IPS-15b (cell line): ENCODE data around the gene LRSAM1.
"Not testable (repeated sequence)": the region's sequence is repeated elsewhere in the genome, so short reads cannot be mapped to it uniquely, and the experiment has no call there.

Experiments
- H3K27me3 ChIP-seq: one replicate; pipeline ENCODE4 v1.6.1; 2013; ENCODE audit warnings: low read length; ENCODE audit not compliant: control insufficient read depth, insufficient read depth
- H3K36me3 ChIP-seq: one replicate; pipeline ENCODE4 v1.6.1; 2013; ENCODE audit warnings: low read length; ENCODE audit not compliant: control insufficient read depth, insufficient read depth
- H3K4me1 ChIP-seq: one replicate; pipeline ENCODE4 v1.6.1; 2013; ENCODE audit warnings: mild to moderate bottlenecking, low read length; ENCODE audit not compliant: control insufficient read depth, insufficient read depth
- H3K4me3 ChIP-seq: one replicate; pipeline ENCODE4 v1.5.1; 2013; ENCODE audit warnings: low read depth, low read length
- H3K9ac ChIP-seq: one replicate; pipeline ENCODE4 v1.6.1; 2013; ENCODE audit warnings: low read depth, mild to moderate bottlenecking, low read length
- H3K9me3 ChIP-seq: one replicate; pipeline ENCODE4 v1.6.1; 2013; ENCODE audit warnings: mild to moderate bottlenecking, low read length; ENCODE audit not compliant: control insufficient read depth, insufficient read depth

LRSAM1 gene

GRCh38 chr9:127449332-127449966 is 1.9 kb upstream of the LRSAM1 start:
- H3K4me1 ChIP-seq, result peaks cover 3% of the 10 kb centered on the region
- H3K27me3 ChIP-seq, result no peaks in the 10 kb centered on the region
- H3K9ac ChIP-seq, result peak overlapping the region; percentile 100
- peak overlapping the region; percentile 95 for H3K4me3 ChIP-seq
- no peaks in the 10 kb centered on the region for H3K9me3 ChIP-seq
- peaks cover 65% of the 10 kb centered on the region for H3K36me3 ChIP-seq

- peak overlapping the region; percentile 100 for H3K9ac ChIP-seq
- H3K36me3 ChIP-seq, result peaks cover 59% of the 10 kb centered on the region
- H3K27me3 ChIP-seq, result no peaks in the 10 kb centered on the region
- peaks cover 3% of the 10 kb centered on the region for H3K4me1 ChIP-seq
- peak overlapping the region; percentile 95 for H3K4me3 ChIP-seq
- H3K9me3 ChIP-seq, result no peaks in the 10 kb centered on the region
These were observed 1.0 kb upstream of the LRSAM1 start for GRCh38 chr9:127450243-127450760.

GRCh38 chr9:127451608-127451857 is 223 bp downstream of the LRSAM1 start:
- Histone ChIP-seq H3K4me3 (peak overlapping the region; percentile 95), H3K36me3 (peaks cover 52% of the 10 kb centered on the region), H3K4me1 (peaks cover 3% of the 10 kb centered on the region), H3K9me3 (no peaks in the 10 kb centered on the region), H3K27me3 (no peaks in the 10 kb centered on the region), H3K9ac (peak overlapping the region; percentile 81)

GRCh38 chr9:127451858-127452656 is 747 bp downstream of the LRSAM1 start:
- peak overlapping the region; percentile 81 for H3K9ac ChIP-seq
- H3K4me3 ChIP-seq, result peak overlapping the region; percentile 95
- H3K9me3 ChIP-seq, result no peaks in the 10 kb centered on the region
- peaks cover 50% of the 10 kb centered on the region for H3K36me3 ChIP-seq
- peaks cover 3% of the 10 kb centered on the region for H3K4me1 ChIP-seq
- H3K27me3 ChIP-seq, result no peaks in the 10 kb centered on the region

- no peaks in the 10 kb centered on the region for H3K9me3 ChIP-seq
- peak overlapping the region; percentile 95 for H3K4me3 ChIP-seq
- H3K4me1 ChIP-seq, result peaks cover 3% of the 10 kb centered on the region
- H3K9ac ChIP-seq, result peak overlapping the region; percentile 39
- H3K27me3 ChIP-seq, result no peaks in the 10 kb centered on the region
- H3K36me3 ChIP-seq, result peaks cover 50% of the 10 kb centered on the region
These were observed 1.4 kb downstream of the LRSAM1 start for GRCh38 chr9:127452691-127453090.

GRCh38 chr9:127455324-127455992 is 4.1 kb downstream of the LRSAM1 start:
- H3K9me3 ChIP-seq, result no peaks in the 10 kb centered on the region
- H3K36me3 ChIP-seq, result peaks cover 31% of the 10 kb centered on the region
- H3K27me3 ChIP-seq, result no peaks in the 10 kb centered on the region
- no peak overlapping the region for H3K4me3 ChIP-seq
- no peak overlapping the region for H3K9ac ChIP-seq
- H3K4me1 ChIP-seq, result peaks cover 3% of the 10 kb centered on the region

- H3K4me3 ChIP-seq, result no peak overlapping the region
- H3K36me3 ChIP-seq, result peaks cover 38% of the 10 kb centered on the region
- H3K27me3 ChIP-seq, result no peaks in the 10 kb centered on the region
- H3K9me3 ChIP-seq, result no peaks in the 10 kb centered on the region
- H3K9ac ChIP-seq, result no peak overlapping the region
- peaks cover 3% of the 10 kb centered on the region for H3K4me1 ChIP-seq
These were observed 6.0 kb downstream of the LRSAM1 start for GRCh38 chr9:127457191-127457878.

- Histone ChIP-seq H3K4me3 (no peak overlapping the region), H3K36me3 (peaks cover 43% of the 10 kb centered on the region), H3K4me1 (no peaks in the 10 kb centered on the region), H3K9ac (no peak overlapping the region), H3K9me3 (no peaks in the 10 kb centered on the region), H3K27me3 (no peaks in the 10 kb centered on the region)
These were observed 7.6 kb downstream of the LRSAM1 start for GRCh38 chr9:127458921-127459320.

GRCh38 chr9:127463382-127463781 is 12.1 kb downstream of the LRSAM1 start:
- H3K27me3 ChIP-seq, result no peaks in the 10 kb centered on the region

GRCh38 chr9:127463911-127464310 is 12.6 kb downstream of the LRSAM1 start:
- Histone ChIP-seq H3K9ac (no peak overlapping the region), H3K36me3 (peaks cover 28% of the 10 kb centered on the region), H3K27me3 (no peaks in the 10 kb centered on the region), H3K4me1 (no peaks in the 10 kb centered on the region), H3K4me3 (no peak overlapping the region), H3K9me3 (no peaks in the 10 kb centered on the region)

More at GRCh38 chr9:127463382-127463781, 12.1 kb downstream of the LRSAM1 start:
- Histone ChIP-seq H3K9ac (no peak overlapping the region), H3K4me3 (no peak overlapping the region), H3K4me1 (no peaks in the 10 kb centered on the region), H3K36me3 (peaks cover 28% of the 10 kb centered on the region), H3K9me3 (no peaks in the 10 kb centered on the region)

- H3K9ac ChIP-seq, H3K27me3 ChIP-seq, H3K9me3 ChIP-seq, H3K4me1 ChIP-seq, H3K4me3 ChIP-seq: not testable (repeated sequence)
- H3K36me3 ChIP-seq, result peaks cover 15% of the 10 kb centered on the region
These were observed 15.2 kb downstream of the LRSAM1 start for GRCh38 chr9:127466407-127466917.
